G401 (cell line): ENCODE results near the gene DNM3. TPM values are rescaled to one million over a fixed set of nuclear protein-coding genes. Genes with fewer than 3 reads are reported as not detected.
A peak's percentile ranks its signal among the peaks of the same experiment; 100 is the strongest.
"Not testable (repeated sequence)": the region's sequence is repeated elsewhere in the genome, so short reads cannot be mapped to it uniquely, and the experiment has no call there.

Experiments
- DNase-seq: peaks from one replicate; pipeline ENCODE4 v3.0.0-alpha.2; 2015; ENCODE audit warnings: low spot score
- in situ Hi-C: cut with HindIII; loops from 2 replicates; pipeline ENCODE4 v1.10.0; 2016; ENCODE audit warnings: low sequenced_read_pairs, mixed read lengths
- total RNA-seq: library from RNA; depleted of rRNA; stranded (reverse); fragments of >200 nt; shearing (Covaris generic); gene quantifications from 2 replicates; pipeline ENCODE4 v1.2.3, GENCODE V29; 2014

Gene DNM3
- total RNA-seq, 1 experiment from 2014 or later, result 8.3 TPM

- no peak for DNase-seq
- in situ Hi-C loops, result no loop called here
Measured at GRCh38 chr1:171990371-171990770, 149.1 kb downstream of the DNM3 start.

- in situ Hi-C loops, result no loop called here
- no peak for DNase-seq
Measured at GRCh38 chr1:171994293-171994692, 153.0 kb downstream of the DNM3 start.

- in situ Hi-C loops, result no loop called here
- peak; percentile 47 for DNase-seq
Measured at GRCh38 chr1:171995573-171995972, 154.3 kb downstream of the DNM3 start.

- in situ Hi-C loops, result no loop called here
- DNase-seq, result no peak
Measured at GRCh38 chr1:171997936-171998335, 156.6 kb downstream of the DNM3 start.

GRCh38 chr1:171998711-171999110, 157.4 kb downstream of the DNM3 start:
- in situ Hi-C loops, result no loop called here
- no peak for DNase-seq

GRCh38 chr1:171999756-172000155, 158.5 kb downstream of the DNM3 start:
- no peak for DNase-seq
- in situ Hi-C loops, result no loop called here

- DNase-seq, result no peak
- in situ Hi-C loops, result no loop called here
Measured at GRCh38 chr1:172001288-172001687, 160.0 kb downstream of the DNM3 start.

GRCh38 chr1:172002725-172003345, 161.5 kb downstream of the DNM3 start:
- DNase-seq, result peak; percentile 80
- in situ Hi-C loops, result no loop called here

GRCh38 chr1:172003766-172004530, 162.7 kb downstream of the DNM3 start:
- no peak for DNase-seq
- in situ Hi-C loops, result no loop called here

GRCh38 chr1:172004671-172005070, 163.4 kb downstream of the DNM3 start:
- DNase-seq, result peak; percentile 88
- in situ Hi-C loops, result no loop called here

- in situ Hi-C loops, result no loop called here
- peak; percentile 52 for DNase-seq
Measured at GRCh38 chr1:172005856-172006255, 164.6 kb downstream of the DNM3 start.

- in situ Hi-C loops, result no loop called here
- peak; percentile 44 for DNase-seq
Measured at GRCh38 chr1:172006660-172007059, 165.4 kb downstream of the DNM3 start.

GRCh38 chr1:172018727-172019311, 177.5 kb downstream of the DNM3 start:
- in situ Hi-C loops, result no loop called here
- no peak for DNase-seq

- DNase-seq, result no peak
- in situ Hi-C loops, result no loop called here
Measured at GRCh38 chr1:172019976-172020375, 178.7 kb downstream of the DNM3 start.

- in situ Hi-C loops, result no loop called here
- DNase-seq, result no peak
Measured at GRCh38 chr1:172024516-172024915, 183.2 kb downstream of the DNM3 start.

GRCh38 chr1:172024944-172025738, 183.8 kb downstream of the DNM3 start:
- DNase-seq, in situ Hi-C loops: not testable (repeated sequence)

GRCh38 chr1:172040466-172040865, 199.2 kb downstream of the DNM3 start:
- in situ Hi-C loops, result no loop called here
- DNase-seq, result no peak

GRCh38 chr1:172041102-172041501, 199.8 kb downstream of the DNM3 start:
- no peak for DNase-seq
- in situ Hi-C loops, result no loop called here

- in situ Hi-C loops, result no loop called here
- DNase-seq, result peak; percentile 30
Measured at GRCh38 chr1:172041742-172042141, 200.4 kb downstream of the DNM3 start.

- no peak for DNase-seq
- in situ Hi-C loops, result no loop called here
Measured at GRCh38 chr1:172043900-172044299, 202.6 kb downstream of the DNM3 start.
